ENCODE measurements around the gene SMPD3. TPM values are rescaled to one million over a fixed set of nuclear protein-coding genes. Genes with fewer than 3 reads are reported as not detected.

Gene SMPD3
- total RNA-seq, 1 experiment from 2014 or later = 1.4 TPM

- CTCF ChIA-PET = interaction anchor here (0.6 to 1.6 kb wide), 2 partner anchors 54 to 83 kb away, joined by 3 to 5 read pairs; no protein-coding TSS in a partner anchor
- no peaks in the 10 kb centered on the region for H3K9me3 Mint-ChIP-seq
- H3K4me1 Mint-ChIP-seq = no peaks in the 10 kb centered on the region
- no peak overlapping the region for H3K27ac Mint-ChIP-seq
- H3K4me3 Mint-ChIP-seq = no peak overlapping the region
- H3K36me3 Mint-ChIP-seq = no peaks in the 10 kb centered on the region
- no peaks in the 10 kb centered on the region for H3K27me3 Mint-ChIP-seq (ENCODE audit: low read depth)
- TF ChIP-seq ZNF263 (CRISPR knock-in tag; IDR thresholded peaks at IDR 0.05; ENCODE audit: low read depth) (no peak), SP1 (CRISPR knock-in tag; conservative IDR thresholded peaks at IDR 0.05) (no peak), ERG (CRISPR knock-in tag; IDR thresholded peaks at IDR 0.05) (no peak), ZNF425 (CRISPR knock-in tag; conservative IDR thresholded peaks at IDR 0.05) (no peak), ZNF121 (CRISPR knock-in tag; IDR thresholded peaks at IDR 0.05) (no peak), ZBTB43 (CRISPR knock-in tag; IDR thresholded peaks at IDR 0.05) (no peak), STAT6 (CRISPR knock-in tag; conservative IDR thresholded peaks at IDR 0.05; ENCODE audit: low read depth) (no peak), ARID4B (CRISPR knock-in tag; IDR thresholded peaks at IDR 0.05; ENCODE audit: borderline replicate concordance) (no peak), SOX15 (CRISPR knock-in tag; IDR thresholded peaks at IDR 0.05) (no peak), ZMAT4 (CRISPR knock-in tag; IDR thresholded peaks at IDR 0.05) (no peak), ZNF317 (CRISPR knock-in tag; IDR thresholded peaks at IDR 0.05; ENCODE audit: borderline replicate concordance, low read depth) (no peak)
- no peak for DNase-seq (ENCODE audit: low spot score)
- ATAC-seq = no peak
- POLR2A ChIA-PET = no interaction called here
These were observed 7.3 kb upstream of the SMPD3 start for GRCh38 chr16:68455631-68456030.

- ChIA-PET POLR2A (no interaction called here), CTCF (interaction anchor here (0.6 to 1.6 kb wide), 2 partner anchors 55 to 82 kb away, joined by 3 to 5 read pairs; no protein-coding TSS in a partner anchor)
- no peak for ATAC-seq
- Mint-ChIP-seq H3K27me3 (ENCODE audit: low read depth) (no peaks in the 10 kb centered on the region), H3K36me3 (no peaks in the 10 kb centered on the region), H3K4me1 (no peaks in the 10 kb centered on the region), H3K27ac (no peak overlapping the region), H3K4me3 (no peak overlapping the region), H3K9me3 (no peaks in the 10 kb centered on the region)
- no peak for DNase-seq (ENCODE audit: low spot score)
- TF ChIP-seq ZSCAN18 (CRISPR knock-in tag; IDR thresholded peaks at IDR 0.05) (no peak), PRRX2 (CRISPR knock-in tag; IDR thresholded peaks at IDR 0.05) (no peak), ARID4B (CRISPR knock-in tag; IDR thresholded peaks at IDR 0.05; ENCODE audit: borderline replicate concordance) (no peak), RELA (CRISPR knock-in tag; IDR thresholded peaks at IDR 0.05; ENCODE audit: borderline replicate concordance) (no peak), NR3C1 (CRISPR knock-in tag; conservative IDR thresholded peaks at IDR 0.05; ENCODE audit: low read depth) (no peak)
These were observed 6.7 kb upstream of the SMPD3 start for GRCh38 chr16:68454920-68455435.

All from WTC11 (cell line).